GM19035 (cell line): ENCODE data around the gene TOMM34.

ENCODE experiments used
- ATAC-seq: cut with Tn5 transposase; IDR thresholded peaks from one replicate; pipeline ENCODE4 v1.9.1; 2021; ENCODE audit not compliant: unreplicated experiment

TOMM34 gene, protein sequence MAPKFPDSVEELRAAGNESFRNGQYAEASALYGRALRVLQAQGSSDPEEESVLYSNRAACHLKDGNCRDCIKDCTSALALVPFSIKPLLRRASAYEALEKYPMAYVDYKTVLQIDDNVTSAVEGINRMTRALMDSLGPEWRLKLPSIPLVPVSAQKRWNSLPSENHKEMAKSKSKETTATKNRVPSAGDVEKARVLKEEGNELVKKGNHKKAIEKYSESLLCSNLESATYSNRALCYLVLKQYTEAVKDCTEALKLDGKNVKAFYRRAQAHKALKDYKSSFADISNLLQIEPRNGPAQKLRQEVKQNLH

DNA sequence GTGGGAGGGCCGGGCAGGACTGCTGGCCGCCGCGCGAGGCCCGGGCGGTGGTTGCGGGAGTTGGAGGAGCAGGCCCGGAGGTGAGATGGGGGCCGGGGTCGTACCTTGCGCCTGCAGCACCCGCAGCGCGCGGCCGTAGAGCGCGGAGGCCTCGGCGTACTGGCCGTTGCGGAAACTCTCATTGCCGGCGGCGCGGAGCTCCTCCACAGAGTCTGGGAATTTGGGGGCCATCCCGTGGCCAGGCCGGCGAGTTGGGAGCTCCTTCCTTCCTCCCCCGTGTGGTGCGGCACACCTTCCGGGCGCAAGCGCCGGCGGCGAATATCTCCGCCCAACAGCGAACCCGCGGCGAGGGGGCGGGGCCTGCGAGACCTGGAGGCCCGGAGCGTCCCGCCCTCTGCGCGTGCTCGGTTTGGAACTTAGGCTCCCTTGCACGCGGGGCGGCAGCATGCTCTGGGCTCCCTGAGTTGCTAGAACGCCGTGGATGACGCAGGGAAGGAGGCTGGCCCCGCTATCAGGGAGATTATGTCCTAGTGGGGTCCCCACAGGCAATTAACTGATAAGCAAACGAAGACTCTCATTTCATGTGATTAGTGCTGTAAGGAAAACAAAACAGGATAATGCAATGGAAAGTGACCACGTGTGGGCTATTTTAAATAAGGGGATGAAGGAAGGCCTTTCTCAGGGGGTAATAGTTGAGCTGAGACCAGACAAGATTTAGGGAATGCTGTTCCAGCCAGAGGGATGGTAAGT lies at the start of gene TOMM34:
Gene TOMM34 (minus strand): TSS at position 295 of the 750 bp plus-strand sequence. CDS start 64 bp downstream, at position 231.
- ATAC-seq = peak; percentile 79

DNA sequence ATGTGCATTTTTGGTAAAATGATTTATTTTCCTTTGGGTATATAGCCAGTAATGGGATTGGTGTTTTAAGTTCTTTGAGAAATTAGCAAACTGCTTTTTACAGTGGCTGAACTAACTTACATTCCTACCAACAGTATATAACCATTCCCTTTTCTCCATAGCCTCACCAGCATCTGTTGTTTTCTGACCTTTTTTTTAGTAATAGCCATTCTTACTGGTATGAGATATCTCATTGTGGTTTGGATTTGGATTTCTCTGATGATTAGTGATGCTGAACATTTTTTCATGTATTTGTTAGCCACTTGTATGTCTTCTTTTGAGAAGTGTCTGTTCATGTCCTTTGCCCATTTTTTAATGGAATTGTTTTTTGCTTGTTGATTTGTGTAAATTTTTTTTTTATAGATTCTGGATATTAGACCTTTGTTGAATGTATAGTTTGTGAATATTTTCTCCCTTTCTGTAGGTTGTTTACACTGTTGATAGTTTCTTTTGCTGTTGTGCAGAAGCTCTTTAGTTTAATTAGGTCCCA lies 48.4 kb upstream of the TOMM34 start:
- no peak for ATAC-seq

DNA sequence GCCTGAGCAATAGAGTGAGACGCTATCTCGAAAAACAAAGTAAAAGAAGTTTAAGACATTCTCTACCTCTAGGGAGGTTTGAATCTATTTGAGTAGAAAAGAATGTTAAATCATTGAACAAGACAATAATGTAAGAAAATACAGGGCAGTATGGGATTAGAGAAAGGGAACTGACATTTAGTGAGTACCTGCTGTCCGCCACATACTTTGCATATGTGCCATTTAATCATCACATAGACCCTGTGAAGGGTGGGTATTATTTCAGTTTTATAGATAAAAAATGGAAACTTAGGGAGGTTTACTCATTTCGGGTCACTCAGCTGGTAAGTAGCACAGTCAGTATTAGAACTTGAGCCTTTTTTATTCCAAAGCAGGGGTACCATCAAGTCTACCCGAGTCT lies 37.5 kb upstream of the TOMM34 start:
- no peak for ATAC-seq

DNA sequence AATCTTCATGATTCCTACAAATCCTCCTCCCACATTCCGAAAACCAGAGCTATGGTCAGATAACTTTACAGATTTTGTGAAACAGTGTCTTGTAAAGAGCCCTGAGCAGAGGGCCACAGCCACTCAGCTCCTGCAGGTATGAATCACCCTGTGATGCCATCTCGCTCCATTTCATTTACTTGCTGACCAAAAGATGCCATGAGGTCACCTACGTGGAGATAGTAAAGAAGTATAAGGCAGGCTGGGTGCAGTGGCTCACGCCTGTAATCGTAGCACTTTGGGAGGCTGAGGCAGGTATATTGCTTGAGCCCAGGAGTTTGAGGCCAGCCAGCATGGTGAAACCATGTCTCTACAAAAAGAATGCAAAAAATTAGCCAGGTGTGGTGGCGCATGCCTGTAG lies 37.0 kb upstream of the TOMM34 start:
- no peak for ATAC-seq

DNA sequence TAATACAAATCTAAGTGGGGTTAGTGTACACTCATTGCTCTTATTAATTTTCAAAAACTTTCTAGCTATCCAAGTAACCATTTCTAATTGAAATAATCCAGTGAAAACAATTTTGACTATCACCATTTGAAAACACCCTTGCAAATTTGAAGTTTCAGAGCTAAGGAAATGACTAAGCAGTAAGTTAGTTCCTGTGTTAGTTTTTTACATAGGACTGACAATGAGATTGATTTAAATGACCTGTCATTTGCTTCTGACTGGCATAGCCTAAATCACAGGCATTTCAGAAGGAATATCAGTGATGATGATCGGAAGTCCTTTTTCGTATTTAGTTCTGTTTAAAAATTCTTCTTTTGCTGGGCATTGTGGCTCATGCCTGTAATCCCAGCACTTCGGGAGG lies 33.1 kb upstream of the TOMM34 start:
- no peak for ATAC-seq

DNA sequence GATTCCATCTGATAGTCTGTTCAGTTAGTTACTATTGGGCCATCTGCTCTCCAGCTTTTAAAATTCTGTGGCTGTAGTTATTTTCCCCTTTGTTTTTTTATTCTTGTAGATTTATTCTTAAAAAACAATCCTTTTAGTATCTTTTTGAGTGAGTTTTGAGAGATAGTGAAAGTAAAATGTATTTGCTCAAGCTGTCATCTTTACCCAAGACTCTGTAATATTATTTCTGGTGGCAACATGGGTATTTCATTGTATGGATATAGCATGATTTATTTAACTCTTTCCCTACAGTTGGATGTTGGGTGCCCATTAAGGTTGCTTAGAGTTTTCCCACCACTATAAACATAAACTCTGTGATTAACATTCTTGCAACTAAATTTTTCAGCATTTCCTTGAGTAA lies 30.8 kb upstream of the TOMM34 start:
- no peak for ATAC-seq

DNA sequence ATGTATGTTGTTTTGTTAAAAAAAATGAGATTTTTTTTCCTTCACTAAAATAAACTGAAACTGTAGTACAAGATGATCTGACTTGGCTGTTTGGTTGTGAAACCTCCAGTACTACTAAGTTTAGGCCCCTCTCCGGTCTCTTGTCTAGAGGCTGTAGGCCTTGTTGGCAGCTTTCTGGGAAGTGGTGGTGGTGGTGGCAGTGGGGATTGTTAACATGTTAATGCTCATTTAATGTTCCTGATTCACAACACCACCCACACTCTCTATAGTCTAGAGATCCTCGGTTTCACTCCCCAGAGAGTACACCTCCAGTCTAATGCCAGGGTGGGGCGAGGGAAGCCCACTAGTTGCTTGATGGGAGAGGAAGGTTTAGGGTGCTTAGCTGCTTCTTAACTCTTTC lies 30.2 kb upstream of the TOMM34 start:
- ATAC-seq = no peak

DNA sequence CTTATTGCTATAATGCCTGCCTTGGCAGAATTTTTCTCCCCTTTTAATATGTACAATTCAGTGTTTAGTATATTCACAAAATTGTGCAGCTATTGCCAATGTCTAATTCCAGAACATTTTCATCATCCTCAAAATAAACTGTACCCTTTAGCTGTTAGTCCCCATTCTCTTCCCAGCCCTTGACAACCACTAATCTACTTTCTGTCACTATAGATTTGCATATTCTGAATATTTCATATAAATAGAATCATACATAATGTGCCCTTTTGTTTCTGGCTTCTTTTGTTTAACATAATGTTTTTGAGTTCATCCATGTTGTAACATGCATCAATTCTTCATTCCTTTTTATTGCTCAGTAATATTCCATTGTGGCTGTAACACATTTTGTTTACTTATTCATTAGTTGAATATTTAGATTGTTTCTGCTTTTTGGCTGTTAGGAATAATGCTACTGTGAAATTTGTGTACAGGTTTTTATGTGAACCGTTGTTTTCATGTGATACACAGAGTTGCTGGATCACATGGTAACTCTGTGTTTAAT lies 28.5 kb upstream of the TOMM34 start:
- ATAC-seq = no peak

DNA sequence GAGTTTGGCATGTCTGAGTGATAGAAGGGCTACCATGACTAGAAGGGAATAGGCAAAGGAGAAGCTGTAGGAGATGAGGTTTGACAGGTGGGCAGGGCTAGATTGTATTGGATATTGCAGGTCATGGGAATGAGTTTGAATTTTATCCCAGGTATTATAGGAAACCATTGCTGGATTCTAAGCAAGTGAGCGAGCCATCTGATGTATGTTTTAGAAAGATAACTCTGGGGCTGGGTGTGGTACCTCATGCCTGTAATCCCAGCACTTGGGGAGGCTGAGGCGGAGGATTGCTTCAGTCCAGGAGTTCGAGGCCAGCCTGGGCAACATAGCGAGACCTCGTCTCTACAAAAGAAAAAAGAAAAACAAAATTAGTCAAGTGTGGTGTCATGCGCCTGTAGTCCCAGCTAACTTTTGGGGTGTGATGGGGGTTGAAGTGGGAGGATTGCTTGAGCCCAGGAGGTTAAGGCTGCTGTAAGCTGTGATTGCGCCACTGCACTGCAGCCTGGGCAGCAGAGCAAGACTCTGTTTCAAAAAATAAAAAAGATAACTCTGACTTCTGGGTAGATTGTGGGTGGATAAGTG lies 23.0 kb upstream of the TOMM34 start:
- no peak for ATAC-seq

DNA sequence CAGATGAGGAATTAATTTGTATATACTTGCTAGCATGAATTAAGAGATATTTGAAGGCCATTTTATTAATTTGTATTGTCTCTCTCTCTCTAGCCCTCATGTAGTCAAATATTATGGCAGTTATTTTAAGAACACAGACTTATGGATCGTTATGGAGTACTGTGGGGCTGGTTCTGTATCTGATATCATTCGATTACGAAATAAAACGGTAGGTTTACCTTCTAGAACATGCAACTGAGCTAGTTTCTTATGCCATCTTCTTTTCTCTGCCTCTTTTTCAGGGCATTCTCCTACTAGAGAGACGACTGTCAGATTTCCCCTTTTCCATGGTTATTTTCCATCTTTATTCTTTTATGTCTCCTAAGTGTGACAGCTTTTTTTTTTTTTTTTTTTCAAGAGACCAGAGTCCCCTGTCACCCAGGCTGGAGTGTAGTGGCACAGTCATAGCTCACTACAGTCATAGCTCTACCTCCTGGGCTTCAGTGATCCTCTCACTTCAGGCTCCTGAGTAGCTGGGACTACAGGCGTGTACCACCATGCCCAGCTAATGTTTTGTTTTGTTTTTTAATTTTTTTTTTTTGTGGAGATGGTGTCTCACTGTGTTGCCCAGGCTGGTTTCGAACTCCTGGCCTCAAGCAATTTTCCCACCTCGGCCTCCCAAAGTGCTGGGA lies 21.7 kb upstream of the TOMM34 start:
- no peak for ATAC-seq

DNA sequence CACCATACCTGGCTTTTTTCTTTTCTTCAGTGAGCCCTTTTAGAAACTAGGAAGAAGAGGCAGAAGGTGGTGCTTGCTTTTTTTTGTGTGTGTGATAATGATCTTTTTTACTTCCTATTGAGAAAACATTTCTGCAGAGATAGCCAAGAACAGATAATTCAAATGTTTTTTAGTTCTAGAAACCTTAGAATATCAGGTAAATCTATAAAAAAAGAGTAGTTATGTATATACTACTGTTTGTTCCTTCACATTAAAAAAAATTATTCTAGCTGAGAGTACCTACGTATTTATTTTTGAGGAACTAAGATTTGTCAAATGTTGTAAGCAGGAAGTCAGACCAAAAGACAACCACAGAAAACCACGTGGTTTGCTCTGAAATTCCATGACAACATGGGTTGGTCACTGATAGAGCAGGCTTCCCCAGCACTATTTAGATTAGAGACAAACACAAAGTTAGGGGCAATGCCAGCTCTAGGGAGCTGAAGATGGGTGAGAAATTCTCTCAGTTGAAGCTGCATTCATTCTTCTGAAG lies 19.0 kb upstream of the TOMM34 start:
- peak; percentile 89 for ATAC-seq

DNA sequence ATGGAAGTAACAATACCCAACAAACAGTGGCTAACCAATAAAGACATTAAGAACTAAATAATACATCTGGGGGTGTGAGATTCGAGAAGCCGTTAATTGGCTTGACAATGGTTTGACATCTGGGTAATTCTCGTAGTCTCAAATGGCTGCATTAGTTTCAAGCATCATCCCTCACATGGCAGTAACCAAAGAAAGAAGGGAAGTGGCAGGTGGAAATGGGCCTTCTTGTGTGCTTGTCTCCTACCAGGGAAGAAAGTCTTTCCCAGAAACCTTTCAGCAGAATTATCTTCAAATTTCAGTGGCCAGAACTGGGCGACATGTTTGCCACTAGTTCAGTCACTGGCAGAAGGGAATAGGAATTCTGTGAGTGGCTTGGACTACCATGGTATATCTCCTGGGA lies 16.5 kb upstream of the TOMM34 start:
- ATAC-seq = no peak

DNA sequence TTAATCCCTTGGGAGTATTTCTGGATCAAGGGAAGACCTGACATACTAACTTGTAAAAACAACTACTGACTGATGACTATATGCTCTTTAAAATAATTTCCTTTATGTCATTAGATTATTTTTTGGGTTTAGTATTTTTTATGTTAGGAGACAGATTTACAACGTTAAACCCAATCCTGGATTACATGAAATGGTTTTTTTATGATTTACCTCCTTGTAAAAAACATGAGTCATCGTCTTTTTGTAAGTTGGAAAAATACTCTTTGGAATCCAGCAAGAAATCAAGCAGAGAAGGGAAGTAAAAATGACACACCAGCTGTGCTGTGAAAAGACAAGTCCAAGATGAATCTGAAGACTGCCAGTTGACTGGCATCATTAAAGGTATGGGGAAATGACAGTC lies 12.9 kb upstream of the TOMM34 start:
- no peak for ATAC-seq

DNA sequence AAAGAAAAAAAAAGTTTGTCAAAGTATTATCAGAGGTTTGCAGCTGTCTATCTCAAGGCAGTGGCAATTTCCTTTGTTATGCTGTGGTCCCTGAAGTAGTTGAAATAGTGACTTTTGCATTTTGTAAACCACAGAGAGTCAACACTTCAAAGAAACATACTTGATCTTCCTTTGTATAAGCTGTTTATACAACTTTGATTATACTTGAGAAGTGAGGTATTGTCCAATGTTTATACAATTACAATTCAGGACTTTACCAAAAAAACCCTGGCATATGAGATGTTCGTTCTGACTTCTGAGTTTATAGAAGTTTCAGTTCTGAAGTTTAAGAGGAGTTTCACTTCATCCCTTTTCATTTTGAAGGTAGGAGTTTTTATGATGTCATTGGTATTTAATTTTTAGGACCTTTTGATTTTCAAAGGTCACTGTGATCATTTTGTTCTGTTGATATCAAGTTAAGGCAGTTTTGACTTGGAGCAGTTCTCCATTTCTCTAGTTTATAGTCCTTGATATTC lies 10.1 kb upstream of the TOMM34 start:
- no peak for ATAC-seq

DNA sequence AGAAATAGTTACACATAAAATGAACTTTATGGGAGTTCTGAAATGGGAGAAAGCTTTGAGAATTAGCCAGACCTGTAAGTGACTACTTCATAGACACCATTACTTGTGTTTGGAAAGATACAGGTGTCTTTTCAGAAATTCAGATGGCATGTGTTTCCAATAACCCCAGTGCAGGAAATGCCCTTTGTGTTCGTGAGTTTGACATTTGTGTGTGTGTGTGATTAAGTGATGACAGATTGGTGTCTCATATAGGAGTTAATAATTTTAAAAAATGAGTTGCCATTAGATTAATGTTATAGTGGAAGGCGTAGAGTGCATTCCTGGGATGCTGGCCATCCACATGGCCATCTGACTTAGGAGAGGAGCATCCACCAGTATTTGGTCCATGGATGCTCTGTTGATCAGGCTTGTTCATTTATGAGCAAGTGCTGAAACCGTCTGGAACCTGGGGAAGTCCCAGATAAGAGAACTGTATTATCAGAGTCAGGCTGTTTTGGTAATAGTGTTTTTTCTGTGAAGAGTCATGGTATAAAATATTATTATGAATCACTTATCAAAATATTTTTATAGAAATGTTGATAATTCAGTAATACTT lies 9.2 kb upstream of the TOMM34 start:
- ATAC-seq = no peak

DNA sequence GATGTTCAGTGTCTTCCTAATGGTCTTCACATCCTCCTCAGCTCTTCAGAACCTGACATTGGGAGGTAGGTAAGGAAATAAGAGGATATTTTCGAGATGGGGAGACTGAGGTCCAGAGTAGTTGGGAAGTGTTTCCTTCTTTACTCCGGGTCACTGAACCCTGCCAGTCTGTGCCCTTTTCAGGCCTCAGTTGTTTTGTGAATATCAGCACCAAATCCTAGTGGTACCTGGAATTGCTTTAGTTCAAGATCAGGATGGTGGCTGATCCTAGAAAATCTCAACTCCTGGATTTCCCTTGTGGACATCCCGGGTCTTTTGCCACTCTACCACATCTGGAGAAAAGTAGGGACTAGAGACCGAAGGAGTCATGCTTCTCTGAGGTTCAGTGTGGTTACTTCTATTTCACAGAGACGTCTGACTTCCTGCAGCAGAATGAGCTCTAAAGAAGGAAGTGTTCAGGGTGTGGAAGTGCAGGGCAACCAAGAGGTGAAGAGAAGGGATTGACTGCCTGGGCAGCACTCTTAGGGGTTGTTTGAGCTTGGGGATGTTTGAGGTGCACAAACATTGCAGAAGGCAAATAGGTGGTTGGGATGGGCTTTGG lies 7.1 kb upstream of the TOMM34 start:
- no peak for ATAC-seq

DNA sequence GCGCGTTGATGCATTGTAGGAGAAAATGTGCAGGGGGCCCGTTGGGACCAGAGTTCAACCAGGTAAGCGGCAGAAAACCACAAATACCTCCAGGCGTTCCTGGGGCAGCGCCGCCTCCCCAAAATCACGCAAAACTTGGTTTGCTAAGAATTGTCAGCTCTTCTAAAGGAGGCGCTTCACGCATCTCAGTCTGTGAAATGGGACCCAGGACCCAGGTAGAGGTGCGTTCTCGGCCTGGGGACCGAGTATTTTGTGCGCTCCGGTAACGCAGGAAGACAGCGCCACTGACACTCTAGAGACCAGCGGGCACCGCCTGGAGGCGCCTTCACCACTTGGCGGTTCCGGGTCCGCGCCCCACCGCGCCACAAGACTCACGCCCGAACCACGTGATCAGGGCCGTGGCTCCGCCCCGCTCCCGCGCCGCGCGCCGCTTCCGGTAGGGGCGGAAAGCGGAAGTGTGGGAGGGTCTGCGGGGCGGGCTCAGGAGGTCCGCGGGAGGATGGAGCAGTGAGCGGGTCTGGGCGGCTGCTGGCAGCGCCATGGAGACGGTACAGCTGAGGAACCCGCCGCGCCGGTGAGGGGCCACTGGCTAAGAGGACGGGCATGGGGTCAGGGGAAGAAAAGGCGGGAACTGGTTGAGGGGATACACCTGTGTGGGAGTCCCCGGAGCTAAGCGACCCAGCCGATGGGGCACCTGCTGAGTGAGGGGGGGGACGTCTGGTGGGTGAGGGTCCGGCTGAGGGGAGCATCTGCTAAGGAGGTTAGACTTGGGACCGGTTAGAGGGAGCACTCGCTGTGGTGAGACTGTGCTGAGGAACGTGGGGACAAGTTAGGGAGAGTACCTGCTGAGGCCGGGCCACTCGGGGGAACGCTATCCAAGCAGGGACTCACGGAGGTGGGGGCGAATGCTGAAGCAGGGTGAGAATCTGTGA lies 6.1 kb upstream of the TOMM34 start, which contains the start of gene STK4:
Gene STK4 (plus strand): TSS at position 483 of the 932 bp plus-strand sequence. CDS start 57 bp downstream, at position 540.
- peak; percentile 65 for ATAC-seq

DNA sequence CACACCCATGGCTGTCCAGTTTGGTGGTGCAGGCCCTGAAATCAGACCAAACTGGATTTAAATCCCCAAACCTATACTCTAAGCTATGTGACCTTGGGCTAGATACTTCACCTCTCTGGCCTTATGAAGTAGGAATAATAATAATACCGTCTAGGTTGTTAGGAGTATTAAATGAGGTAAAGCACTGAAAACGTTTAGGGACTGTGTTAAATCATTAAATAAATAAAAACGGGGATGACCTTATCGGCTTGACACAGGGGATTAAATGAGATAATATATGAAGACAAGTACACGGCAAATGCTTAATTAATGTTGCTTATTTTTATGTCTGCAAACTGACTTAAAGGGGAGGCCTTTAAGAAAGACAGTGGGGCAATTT lies 5.4 kb upstream of the TOMM34 start:
- ATAC-seq = no peak
